ENCODE results near the gene MPO. TPM values are rescaled to one million over a fixed set of nuclear protein-coding genes. Genes with fewer than 3 reads are reported as not detected.

MPO gene
- total and polyA plus RNA-seq, 9 of the 15 experiments (the other 6 are each of a cell fraction or from before 2014, with no cell fraction given), result 0.04 to 0.47 (median 0.39) TPM; not detected in 6

GRCh38 chr17:58294034-58294433, 13.3 kb upstream of the MPO start (continued):
- TF ChIP-seq, protein P1, sequence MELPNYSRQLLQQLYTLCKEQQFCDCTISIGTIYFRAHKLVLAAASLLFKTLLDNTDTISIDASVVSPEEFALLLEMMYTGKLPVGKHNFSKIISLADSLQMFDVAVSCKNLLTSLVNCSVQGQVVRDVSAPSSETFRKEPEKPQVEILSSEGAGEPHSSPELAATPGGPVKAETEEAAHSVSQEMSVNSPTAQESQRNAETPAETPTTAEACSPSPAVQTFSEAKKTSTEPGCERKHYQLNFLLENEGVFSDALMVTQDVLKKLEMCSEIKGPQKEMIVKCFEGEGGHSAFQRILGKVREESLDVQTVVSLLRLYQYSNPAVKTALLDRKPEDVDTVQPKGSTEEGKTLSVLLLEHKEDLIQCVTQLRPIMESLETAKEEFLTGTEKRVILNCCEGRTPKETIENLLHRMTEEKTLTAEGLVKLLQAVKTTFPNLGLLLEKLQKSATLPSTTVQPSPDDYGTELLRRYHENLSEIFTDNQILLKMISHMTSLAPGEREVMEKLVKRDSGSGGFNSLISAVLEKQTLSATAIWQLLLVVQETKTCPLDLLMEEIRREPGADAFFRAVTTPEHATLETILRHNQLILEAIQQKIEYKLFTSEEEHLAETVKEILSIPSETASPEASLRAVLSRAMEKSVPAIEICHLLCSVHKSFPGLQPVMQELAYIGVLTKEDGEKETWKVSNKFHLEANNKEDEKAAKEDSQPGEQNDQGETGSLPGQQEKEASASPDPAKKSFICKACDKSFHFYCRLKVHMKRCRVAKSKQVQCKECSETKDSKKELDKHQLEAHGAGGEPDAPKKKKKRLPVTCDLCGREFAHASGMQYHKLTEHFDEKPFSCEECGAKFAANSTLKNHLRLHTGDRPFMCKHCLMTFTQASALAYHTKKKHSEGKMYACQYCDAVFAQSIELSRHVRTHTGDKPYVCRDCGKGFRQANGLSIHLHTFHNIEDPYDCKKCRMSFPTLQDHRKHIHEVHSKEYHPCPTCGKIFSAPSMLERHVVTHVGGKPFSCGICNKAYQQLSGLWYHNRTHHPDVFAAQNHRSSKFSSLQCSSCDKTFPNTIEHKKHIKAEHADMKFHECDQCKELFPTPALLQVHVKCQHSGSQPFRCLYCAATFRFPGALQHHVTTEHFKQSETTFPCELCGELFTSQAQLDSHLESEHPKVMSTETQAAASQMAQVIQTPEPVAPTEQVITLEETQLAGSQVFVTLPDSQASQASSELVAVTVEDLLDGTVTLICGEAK (IDR thresholded peaks at IDR 0.05), result no peak
- TF ChIP-seq, protein P1 (CRISPR knock-in tag; IDR thresholded peaks at IDR 0.05), result no peak
- TF ChIP-seq, protein P2, sequence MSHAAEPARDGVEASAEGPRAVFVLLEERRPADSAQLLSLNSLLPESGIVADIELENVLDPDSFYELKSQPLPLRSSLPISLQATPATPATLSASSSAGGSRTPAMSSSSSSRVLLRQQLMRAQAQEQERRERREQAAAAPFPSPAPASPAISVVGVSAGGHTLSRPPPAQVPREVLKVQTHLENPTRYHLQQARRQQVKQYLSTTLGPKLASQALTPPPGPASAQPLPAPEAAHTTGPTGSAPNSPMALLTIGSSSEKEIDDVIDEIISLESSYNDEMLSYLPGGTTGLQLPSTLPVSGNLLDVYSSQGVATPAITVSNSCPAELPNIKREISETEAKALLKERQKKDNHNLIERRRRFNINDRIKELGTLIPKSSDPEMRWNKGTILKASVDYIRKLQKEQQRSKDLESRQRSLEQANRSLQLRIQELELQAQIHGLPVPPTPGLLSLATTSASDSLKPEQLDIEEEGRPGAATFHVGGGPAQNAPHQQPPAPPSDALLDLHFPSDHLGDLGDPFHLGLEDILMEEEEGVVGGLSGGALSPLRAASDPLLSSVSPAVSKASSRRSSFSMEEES (CRISPR knock-in tag; IDR thresholded peaks at IDR 0.05), result no peak
- no peak for TF ChIP-seq ASH1L (IDR thresholded peaks at IDR 0.05; ENCODE audit: borderline replicate concordance, low read depth, partially characterized antibody)
- TF ChIP-seq, protein P3, sequence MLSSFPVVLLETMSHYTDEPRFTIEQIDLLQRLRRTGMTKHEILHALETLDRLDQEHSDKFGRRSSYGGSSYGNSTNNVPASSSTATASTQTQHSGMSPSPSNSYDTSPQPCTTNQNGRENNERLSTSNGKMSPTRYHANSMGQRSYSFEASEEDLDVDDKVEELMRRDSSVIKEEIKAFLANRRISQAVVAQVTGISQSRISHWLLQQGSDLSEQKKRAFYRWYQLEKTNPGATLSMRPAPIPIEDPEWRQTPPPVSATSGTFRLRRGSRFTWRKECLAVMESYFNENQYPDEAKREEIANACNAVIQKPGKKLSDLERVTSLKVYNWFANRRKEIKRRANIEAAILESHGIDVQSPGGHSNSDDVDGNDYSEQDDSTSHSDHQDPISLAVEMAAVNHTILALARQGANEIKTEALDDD (IDR thresholded peaks at IDR 0.05), result no peak
